Measurements from ENCODE around the gene TDRKH.

The TDRKH gene

GRCh38 chr1:151816548-151817352 is 26.4 kb upstream of the TDRKH start:
- TF ChIP-seq, protein P1, sequence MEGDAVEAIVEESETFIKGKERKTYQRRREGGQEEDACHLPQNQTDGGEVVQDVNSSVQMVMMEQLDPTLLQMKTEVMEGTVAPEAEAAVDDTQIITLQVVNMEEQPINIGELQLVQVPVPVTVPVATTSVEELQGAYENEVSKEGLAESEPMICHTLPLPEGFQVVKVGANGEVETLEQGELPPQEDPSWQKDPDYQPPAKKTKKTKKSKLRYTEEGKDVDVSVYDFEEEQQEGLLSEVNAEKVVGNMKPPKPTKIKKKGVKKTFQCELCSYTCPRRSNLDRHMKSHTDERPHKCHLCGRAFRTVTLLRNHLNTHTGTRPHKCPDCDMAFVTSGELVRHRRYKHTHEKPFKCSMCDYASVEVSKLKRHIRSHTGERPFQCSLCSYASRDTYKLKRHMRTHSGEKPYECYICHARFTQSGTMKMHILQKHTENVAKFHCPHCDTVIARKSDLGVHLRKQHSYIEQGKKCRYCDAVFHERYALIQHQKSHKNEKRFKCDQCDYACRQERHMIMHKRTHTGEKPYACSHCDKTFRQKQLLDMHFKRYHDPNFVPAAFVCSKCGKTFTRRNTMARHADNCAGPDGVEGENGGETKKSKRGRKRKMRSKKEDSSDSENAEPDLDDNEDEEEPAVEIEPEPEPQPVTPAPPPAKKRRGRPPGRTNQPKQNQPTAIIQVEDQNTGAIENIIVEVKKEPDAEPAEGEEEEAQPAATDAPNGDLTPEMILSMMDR (conservative IDR thresholded peaks at IDR 0.05; ENCODE audit: low read length): no peak
- H3K4me3 ChIP-seq (ENCODE audit: low read length): no peak overlapping the region
- no peak for DNase-seq (ENCODE audit: low read depth)

DNA sequence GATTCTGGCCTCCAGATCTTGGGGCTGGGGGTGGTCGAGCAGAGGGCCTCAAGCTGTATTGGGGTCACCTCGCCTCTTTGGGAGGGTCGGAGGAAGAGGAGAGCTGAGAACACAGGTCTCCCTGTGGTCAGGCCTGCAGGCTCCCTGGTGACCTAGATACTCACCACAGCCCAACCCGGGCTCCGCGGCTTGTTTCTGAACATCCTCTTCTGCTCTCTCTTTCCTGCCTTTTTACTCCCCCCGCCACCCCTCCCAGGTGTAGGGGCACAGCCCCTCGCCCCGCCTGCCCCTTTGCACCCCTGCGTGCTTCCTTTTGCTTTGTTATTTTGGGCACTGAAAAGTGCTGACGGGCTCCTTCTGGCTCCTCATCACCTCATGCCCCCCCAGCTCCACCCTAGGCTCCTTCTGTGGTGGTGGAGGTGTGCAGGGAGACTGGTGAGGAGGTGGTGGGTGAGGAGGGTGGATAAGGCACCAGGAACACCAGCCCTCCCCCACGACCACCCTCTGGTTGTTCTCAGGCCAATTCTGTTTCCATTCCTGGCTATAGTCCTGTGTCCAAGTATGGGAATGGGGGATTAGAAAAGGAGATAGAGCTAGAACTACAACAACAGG is 25.5 kb upstream of the TDRKH start:
- H3K4me3 ChIP-seq (ENCODE audit: low read length): no peak overlapping the region
- TF ChIP-seq, protein P1 (conservative IDR thresholded peaks at IDR 0.05; ENCODE audit: low read length): no peak
- no peak for DNase-seq (ENCODE audit: low read depth)

- TF ChIP-seq, protein P1 (conservative IDR thresholded peaks at IDR 0.05; ENCODE audit: low read length): no peak
- no peak overlapping the region for H3K4me3 ChIP-seq (ENCODE audit: low read length)
- DNase-seq (ENCODE audit: low read depth): no peak
These were observed 24.8 kb upstream of the TDRKH start for GRCh38 chr1:151814971-151815545.

- H3K4me3 ChIP-seq (ENCODE audit: low read length): no peak overlapping the region
- DNase-seq (ENCODE audit: low read depth): no peak
- TF ChIP-seq, protein P1 (conservative IDR thresholded peaks at IDR 0.05; ENCODE audit: low read length): no peak
These were observed 24.1 kb upstream of the TDRKH start for GRCh38 chr1:151814426-151814825.

DNA sequence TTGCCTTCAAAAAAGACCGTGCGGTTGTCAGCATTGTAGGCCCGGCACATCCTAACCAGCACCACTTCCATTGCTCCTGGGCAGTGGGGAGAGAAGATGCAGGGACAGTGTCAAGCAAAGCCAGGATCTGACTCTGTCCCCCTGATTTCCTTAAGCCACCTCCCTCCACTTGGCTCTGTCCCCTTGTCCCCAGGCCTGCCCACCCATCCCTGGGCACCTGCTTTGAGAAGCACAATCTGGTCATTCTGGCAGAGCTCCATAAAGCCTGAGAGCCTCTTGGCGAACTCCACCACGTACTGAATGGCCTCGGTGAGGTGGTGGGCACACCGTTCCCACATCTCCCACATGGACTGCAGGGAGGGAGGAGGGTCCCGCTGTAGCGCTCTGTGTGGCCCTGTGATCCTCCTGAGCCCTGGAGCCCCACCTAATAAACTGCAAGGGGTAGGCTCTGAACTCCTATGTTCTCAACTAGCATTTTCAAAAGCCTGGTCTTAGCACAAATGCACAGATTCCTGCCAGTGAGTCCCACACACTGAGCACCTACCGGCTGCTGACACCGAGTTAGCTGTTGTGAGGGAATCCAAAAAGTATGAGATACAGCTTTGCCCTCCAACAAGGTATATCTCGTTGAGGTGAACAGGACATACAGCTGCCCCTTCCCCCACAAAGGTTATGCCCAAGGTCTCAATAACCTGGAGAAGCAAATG is 23.1 kb upstream of the TDRKH start:
- no peak overlapping the region for H3K4me3 ChIP-seq (ENCODE audit: low read length)
- no peak for DNase-seq (ENCODE audit: low read depth)
- TF ChIP-seq, protein P1 (conservative IDR thresholded peaks at IDR 0.05; ENCODE audit: low read length): no peak

GRCh38 chr1:151811181-151811580 is 20.9 kb upstream of the TDRKH start:
- TF ChIP-seq, protein P1 (conservative IDR thresholded peaks at IDR 0.05; ENCODE audit: low read length): no peak
- DNase-seq (ENCODE audit: low read depth): peak; percentile 30
- no peak overlapping the region for H3K4me3 ChIP-seq (ENCODE audit: low read length)
